Neural cell (in vitro differentiated cells): Measurements from ENCODE around the gene GALNT16. TPM values are rescaled to one million over a fixed set of nuclear protein-coding genes. Genes with fewer than 3 reads are reported as not detected.

ENCODE experiments used
- H2AFZ ChIP-seq: fragments of 200-600, 300-800 bp; sonication (generic), shearing (Covaris generic); 2 replicates; pipeline ENCODE4 v1.6.0; 2014; ENCODE audit warnings: low read depth, mild to moderate bottlenecking, antibody characterized with exemption, low read length, moderate library complexity
- H3F3A ChIP-seq: fragments of 200-600 bp; shearing (Covaris generic); 2 replicates; pipeline ENCODE4 v1.6.1; 2016; ENCODE audit warnings: mild to moderate bottlenecking, moderate library complexity, mixed read lengths, antibody characterized with exemption, low read length; ENCODE audit not compliant: insufficient read depth, poor library complexity, severe bottlenecking
- H3K27ac ChIP-seq: fragments of 200-600, 300-800 bp; sonication (generic), shearing (Covaris generic); 2 replicates; pipeline ENCODE4 v1.5.1; 2014; ENCODE audit warnings: mild to moderate bottlenecking, low read length, moderate library complexity
- H3K27me3 ChIP-seq: fragments of 300-800, 200-600 bp; sonication (generic), shearing (Covaris generic); 2 replicates; pipeline ENCODE4 v1.6.0; 2014; ENCODE audit warnings: mild to moderate bottlenecking, low read depth, low read length, moderate library complexity; ENCODE audit not compliant: insufficient read depth
- H3K36me3 ChIP-seq: fragments of 300-800, 200-600 bp; sonication (generic), shearing (Covaris generic); 2 replicates; pipeline ENCODE4 v1.5.1; 2014; ENCODE audit warnings: mild to moderate bottlenecking, antibody characterized with exemption, low read length, moderate library complexity; ENCODE audit not compliant: insufficient read depth
- H3K4me2 ChIP-seq: fragments of 300-800, 200-600 bp; sonication (generic), shearing (Covaris generic); 2 replicates; pipeline ENCODE4 v1.6.0; 2014; ENCODE audit warnings: mild to moderate bottlenecking, low read length
- H3K4me3 ChIP-seq: fragments of 300-800, 200-600 bp; sonication (generic), shearing (Covaris generic); 2 replicates; pipeline ENCODE4 v1.5.1; 2014; ENCODE audit warnings: mild to moderate bottlenecking, low read length, moderate library complexity
- H3K79me2 ChIP-seq: fragments of 200-600 bp; shearing (Covaris generic); replicated peaks from 2 replicates; pipeline ENCODE4 v1.6.0; 2014; ENCODE audit warnings: mild to moderate bottlenecking, low read length, moderate library complexity; ENCODE audit not compliant: insufficient read depth
- H3K9ac ChIP-seq: fragments of 300-800, 200-600 bp; sonication (generic), shearing (Covaris generic); 2 replicates; pipeline ENCODE4 v1.6.1; 2016; ENCODE audit warnings: mild to moderate bottlenecking, low read length, mixed read lengths
- H3K9me2 ChIP-seq: fragments of 200-600 bp; shearing (Covaris generic); 2 replicates; pipeline ENCODE4 v1.6.1; 2016; ENCODE audit warnings: mild to moderate bottlenecking, low read length, mixed read lengths; ENCODE audit not compliant: insufficient read depth
- H3K9me3 ChIP-seq: fragments of 200-600, 300-800 bp; sonication (generic), shearing (Covaris generic); 2 replicates; pipeline ENCODE4 v1.6.1; 2016; ENCODE audit warnings: mild to moderate bottlenecking, mixed run types, low read length, moderate library complexity, mixed read lengths
- H4K20me1 ChIP-seq: fragments of 200-600 bp; shearing (Covaris generic); 2 replicates; pipeline ENCODE4 v1.6.1; 2016; ENCODE audit warnings: mild to moderate bottlenecking, mixed run types; ENCODE audit not compliant: insufficient read depth
- CTCF ChIP-seq: fragments of 450-650 bp; IDR thresholded peaks from 2 replicates; pipeline ENCODE4 v1.5.1; 2014; ENCODE audit warnings: antibody characterized with exemption, mild to moderate bottlenecking, moderate library complexity; ENCODE audit not compliant: poor library complexity, severe bottlenecking
- EP300 ChIP-seq: fragments of 450-650 bp; conservative IDR thresholded peaks from 2 replicates; pipeline ENCODE4 v1.6.1; 2014; ENCODE audit warnings: antibody characterized with exemption, mild to moderate bottlenecking, moderate library complexity; ENCODE audit not compliant: poor library complexity, severe bottlenecking
- EZH2 ChIP-seq: fragments of 200-600, 300-800 bp; shearing (Covaris generic), sonication (generic); IDR thresholded peaks from 2 replicates; pipeline ENCODE4 v1.6.1; 2014; ENCODE audit warnings: antibody characterized with exemption, low read length, borderline replicate concordance, mild to moderate bottlenecking; ENCODE audit not compliant: insufficient read depth, poor library complexity, severe bottlenecking
- MXI1 ChIP-seq: fragments of 450-650 bp; conservative IDR thresholded peaks from 2 replicates; pipeline ENCODE4 v1.6.1; 2014; ENCODE audit warnings: antibody characterized with exemption, mild to moderate bottlenecking; ENCODE audit not compliant: poor library complexity, severe bottlenecking
- POLR2AphosphoS5 ChIP-seq: IDR thresholded peaks from 2 replicates; pipeline ENCODE4 v1.6.1; 2012
- RAD21 ChIP-seq: fragments of 450-650 bp; conservative IDR thresholded peaks from 2 replicates; pipeline ENCODE4 v1.6.1; 2014; ENCODE audit warnings: antibody characterized with exemption, mild to moderate bottlenecking, moderate library complexity
- REST ChIP-seq: IDR thresholded peaks from 2 replicates; pipeline ENCODE4 v1.6.1; 2012; ENCODE audit warnings: borderline replicate concordance
- SMC3 ChIP-seq: fragments of 450-650 bp; conservative IDR thresholded peaks from 2 replicates; pipeline ENCODE4 v1.6.1; 2014; ENCODE audit warnings: antibody characterized with exemption, mild to moderate bottlenecking, moderate library complexity; ENCODE audit not compliant: poor library complexity
- TAF1 ChIP-seq: IDR thresholded peaks from 2 replicates; pipeline ENCODE4 v1.6.1; 2012; ENCODE audit warnings: low read depth
- polyA plus RNA-seq: library from polyadenylated mRNA; depleted of rRNA; stranded (reverse); fragments of >200 nt; gene quantifications from 2 replicates; pipeline ENCODE4 v1.2.3, GENCODE V29; 2014

Gene GALNT16
- polyA plus RNA-seq, 1 donor from 2014 or later: 23.8 TPM

GRCh38 chr14:69316449-69317101 lies 56.6 kb downstream of the GALNT16 start:
- Histone ChIP-seq H3K4me2 (no peak overlapping the region), H3F3A (no peaks in the 10 kb centered on the region), H3K9ac (no peak overlapping the region), H3K9me2 (no peaks in the 10 kb centered on the region), H4K20me1 (no peaks in the 10 kb centered on the region), H2AFZ (no peak overlapping the region), H3K36me3 (no peaks in the 10 kb centered on the region), H3K79me2 (no peaks in the 10 kb centered on the region), H3K27me3 (no peaks in the 10 kb centered on the region), H3K4me3 (no peak overlapping the region), H3K9me3 (no peaks in the 10 kb centered on the region), H3K27ac (no peak overlapping the region)
- TF ChIP-seq EZH2 (no peak), EP300 (no peak), TAF1 (no peak), MXI1 (no peak), REST (no peak), CTCF (no peak), SMC3 (no peak), RAD21 (no peak), POLR2AphosphoS5 (no peak)

- H3F3A ChIP-seq: no peaks in the 10 kb centered on the region
- H3K9me3 ChIP-seq: no peaks in the 10 kb centered on the region
- H3K27ac ChIP-seq: no peak overlapping the region
- H3K4me3 ChIP-seq: no peak overlapping the region
- H3K4me2 ChIP-seq: no peak overlapping the region
- no peaks in the 10 kb centered on the region for H3K27me3 ChIP-seq
- no peaks in the 10 kb centered on the region for H3K9me2 ChIP-seq
- H3K36me3 ChIP-seq: no peaks in the 10 kb centered on the region
- H3K9ac ChIP-seq: no peak overlapping the region
- H2AFZ ChIP-seq: no peak overlapping the region
- no peak for TF ChIP-seq EZH2
- TF ChIP-seq SMC3: no peak
- TF ChIP-seq POLR2AphosphoS5: no peak
- TF ChIP-seq RAD21: no peak
- no peak for TF ChIP-seq CTCF
- TF ChIP-seq MXI1: no peak
- no peak for TF ChIP-seq TAF1
- no peak for TF ChIP-seq REST
- no peak for TF ChIP-seq EP300
- no peaks in the 10 kb centered on the region for H4K20me1 ChIP-seq
- H3K79me2 ChIP-seq: no peaks in the 10 kb centered on the region
Observed at GRCh38 chr14:69317102-69317755, 57.3 kb downstream of the GALNT16 start.
